Suprapubic skin (tissue), 4 donors: ENCODE results near the gene PRSS56.

Source experiments
- EP300 ChIP-seq: sonication (generic); formaldehyde crosslinking; IDR thresholded peaks from one replicate; pipeline ENCODE4 v1.6.1; 2017; ENCODE audit warnings: antibody characterized with exemption
- POLR2AphosphoS5 ChIP-seq, 3 donors: sonication (generic); formaldehyde crosslinking; IDR thresholded peaks; one replicate each; pipeline ENCODE4 v1.6.1; 2017; ENCODE audit warnings: antibody characterized with exemption in 3 of 3
- TF ChIP-seq, protein P1 (sequence below), 2 donors: fragments of 200-600 bp in 1 of 2; fragments of 450-650 bp in 1 of 2; sonication (generic) in 1 of 2; IDR thresholded peaks; one replicate each; pipeline ENCODE4 v1.5.1; 2016 to 2019; ENCODE audit warnings: antibody characterized with exemption in 2 of 2, mild to moderate bottlenecking in 1 of 2, moderate library complexity in 1 of 2

DNA sequence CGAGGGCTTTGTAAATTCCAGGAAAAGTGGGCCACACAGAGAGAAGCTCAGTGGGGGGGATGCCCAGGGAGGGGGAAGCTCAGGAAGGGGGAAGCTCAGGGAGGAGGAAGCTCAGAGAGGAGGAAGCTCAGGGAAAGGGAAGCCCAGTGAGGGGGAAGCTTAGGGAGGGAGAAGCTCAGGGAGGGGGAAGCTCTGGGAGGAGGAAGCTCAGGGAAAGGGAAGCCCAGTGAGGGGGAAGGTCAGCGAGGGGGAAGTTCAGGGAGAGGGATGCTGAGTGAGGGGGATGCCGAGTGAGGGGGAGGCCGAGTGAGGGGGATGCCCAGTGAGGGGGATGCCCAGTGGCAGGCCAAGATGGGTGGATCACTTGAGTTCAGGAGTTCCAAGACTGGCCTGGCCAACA, 18.5 kb downstream of the PRSS56 start:
- TF ChIP-seq, protein P1, sequence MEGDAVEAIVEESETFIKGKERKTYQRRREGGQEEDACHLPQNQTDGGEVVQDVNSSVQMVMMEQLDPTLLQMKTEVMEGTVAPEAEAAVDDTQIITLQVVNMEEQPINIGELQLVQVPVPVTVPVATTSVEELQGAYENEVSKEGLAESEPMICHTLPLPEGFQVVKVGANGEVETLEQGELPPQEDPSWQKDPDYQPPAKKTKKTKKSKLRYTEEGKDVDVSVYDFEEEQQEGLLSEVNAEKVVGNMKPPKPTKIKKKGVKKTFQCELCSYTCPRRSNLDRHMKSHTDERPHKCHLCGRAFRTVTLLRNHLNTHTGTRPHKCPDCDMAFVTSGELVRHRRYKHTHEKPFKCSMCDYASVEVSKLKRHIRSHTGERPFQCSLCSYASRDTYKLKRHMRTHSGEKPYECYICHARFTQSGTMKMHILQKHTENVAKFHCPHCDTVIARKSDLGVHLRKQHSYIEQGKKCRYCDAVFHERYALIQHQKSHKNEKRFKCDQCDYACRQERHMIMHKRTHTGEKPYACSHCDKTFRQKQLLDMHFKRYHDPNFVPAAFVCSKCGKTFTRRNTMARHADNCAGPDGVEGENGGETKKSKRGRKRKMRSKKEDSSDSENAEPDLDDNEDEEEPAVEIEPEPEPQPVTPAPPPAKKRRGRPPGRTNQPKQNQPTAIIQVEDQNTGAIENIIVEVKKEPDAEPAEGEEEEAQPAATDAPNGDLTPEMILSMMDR (IDR thresholded peaks at IDR 0.05), result no peak
- TF ChIP-seq POLR2AphosphoS5 (IDR thresholded peaks at IDR 0.05), result no peak
- no peak for TF ChIP-seq EP300
